ENCODE results near the gene SYNJ2. TPM values are rescaled to one million over a fixed set of nuclear protein-coding genes. Genes with fewer than 3 reads are reported as not detected.

SYNJ2 gene
- total and polyA plus RNA-seq, 7 donors: 2.6 to 30.2 (median 6.1) TPM

DNA sequence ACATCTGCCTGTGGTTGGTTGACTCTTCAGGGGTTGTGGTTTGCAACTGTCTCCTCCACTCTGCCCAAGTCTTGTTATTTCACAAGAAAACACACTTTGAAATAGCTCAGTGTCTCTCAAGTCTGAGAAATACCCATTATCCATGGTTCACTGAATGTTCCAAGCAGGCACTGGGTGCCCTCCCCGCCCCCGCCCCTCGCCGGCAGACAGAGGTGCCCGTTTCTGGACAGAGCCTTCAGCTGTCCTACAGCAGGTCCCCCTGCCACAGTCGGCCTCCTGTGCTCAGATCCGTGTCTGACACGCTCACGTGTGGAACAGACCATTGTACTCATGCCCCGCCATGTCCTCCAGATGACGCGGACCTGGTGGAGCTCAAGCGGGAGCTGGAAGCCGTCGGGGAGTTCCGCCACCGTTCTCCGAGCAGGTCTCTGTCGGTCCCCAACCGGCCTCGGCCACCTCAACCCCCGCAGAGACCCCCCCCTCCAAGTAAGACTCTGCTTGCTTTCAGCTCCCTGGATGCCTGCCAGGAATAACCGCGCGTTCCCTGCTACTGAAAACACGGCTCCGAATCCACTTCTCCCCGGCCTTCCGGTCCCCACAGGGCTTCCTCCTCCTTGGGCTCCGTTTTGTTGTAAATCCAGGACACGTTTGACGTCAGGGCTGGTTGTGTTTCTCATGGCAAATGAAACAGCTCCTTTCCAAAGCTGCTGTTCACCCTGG, 105.0 kb downstream of the SYNJ2 start:
- no peak overlapping the region for H3K27ac ChIP-seq

GRCh38 chr6:158087224-158087867, 105.7 kb downstream of the SYNJ2 start:
- no peaks in the 10 kb centered on the region for H3K27me3 ChIP-seq (ENCODE audit: insufficient read depth in 3 of 3, low read length in 2 of 3)
- intact Hi-C loops (cut with DNase I): no loop called here
- WGBS, 3 donors: 87 to 89% (median 88%) methylated on average over 14 of the region's 14 CpGs
- H3K4me1 ChIP-seq: no peaks in the 10 kb centered on the region
- no peak overlapping the region for H3K4me3 ChIP-seq
- ATAC-seq (no peak), DNase-seq (no peak)
- no peaks in the 10 kb centered on the region for H3K9me3 ChIP-seq
- no peak overlapping the region for H3K27ac ChIP-seq
- TF ChIP-seq, protein P1, sequence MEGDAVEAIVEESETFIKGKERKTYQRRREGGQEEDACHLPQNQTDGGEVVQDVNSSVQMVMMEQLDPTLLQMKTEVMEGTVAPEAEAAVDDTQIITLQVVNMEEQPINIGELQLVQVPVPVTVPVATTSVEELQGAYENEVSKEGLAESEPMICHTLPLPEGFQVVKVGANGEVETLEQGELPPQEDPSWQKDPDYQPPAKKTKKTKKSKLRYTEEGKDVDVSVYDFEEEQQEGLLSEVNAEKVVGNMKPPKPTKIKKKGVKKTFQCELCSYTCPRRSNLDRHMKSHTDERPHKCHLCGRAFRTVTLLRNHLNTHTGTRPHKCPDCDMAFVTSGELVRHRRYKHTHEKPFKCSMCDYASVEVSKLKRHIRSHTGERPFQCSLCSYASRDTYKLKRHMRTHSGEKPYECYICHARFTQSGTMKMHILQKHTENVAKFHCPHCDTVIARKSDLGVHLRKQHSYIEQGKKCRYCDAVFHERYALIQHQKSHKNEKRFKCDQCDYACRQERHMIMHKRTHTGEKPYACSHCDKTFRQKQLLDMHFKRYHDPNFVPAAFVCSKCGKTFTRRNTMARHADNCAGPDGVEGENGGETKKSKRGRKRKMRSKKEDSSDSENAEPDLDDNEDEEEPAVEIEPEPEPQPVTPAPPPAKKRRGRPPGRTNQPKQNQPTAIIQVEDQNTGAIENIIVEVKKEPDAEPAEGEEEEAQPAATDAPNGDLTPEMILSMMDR (IDR thresholded peaks at IDR 0.05): no peak
- peaks cover 4 to 45% of the 10 kb centered on the region in 2 donors for H3K36me3 ChIP-seq (ENCODE audit: insufficient read depth in 1 of 2, low read depth in 1 of 2)

More for the DNA sequence above, 105.0 kb downstream of the SYNJ2 start:
- TF ChIP-seq, protein P1 (IDR thresholded peaks at IDR 0.05): no peak
- Histone ChIP-seq H3K9me3 (no peaks in the 10 kb centered on the region), H3K36me3 (ENCODE audit: insufficient read depth in 1 of 2, low read depth in 1 of 2) (peaks cover 4 to 46% of the 10 kb centered on the region in 2 donors), H3K4me3 (no peak overlapping the region), H3K27me3 (ENCODE audit: insufficient read depth in 3 of 3, low read length in 2 of 3) (no peaks in the 10 kb centered on the region), H3K4me1 (no peaks in the 10 kb centered on the region)
- no peak for ATAC-seq
- 84 to 88% (median 85%) methylated on average over 32 of the region's 32 CpGs for WGBS, 3 donors
- no peak for DNase-seq
- intact Hi-C loops (cut with DNase I): no loop called here

- peaks cover 2 to 63% of the 10 kb centered on the region in 2 donors for H3K36me3 ChIP-seq (ENCODE audit: insufficient read depth in 1 of 2, low read depth in 1 of 2)
- no peaks in the 10 kb centered on the region for H3K4me1 ChIP-seq
- 80 to 87% (median 86%) methylated on average over 9 of the region's 9 CpGs for WGBS, 3 donors
- intact Hi-C loops (cut with DNase I): no loop called here
- no peaks in the 10 kb centered on the region for H3K27me3 ChIP-seq (ENCODE audit: insufficient read depth in 3 of 3, low read length in 2 of 3)
- TF ChIP-seq, protein P1 (IDR thresholded peaks at IDR 0.05): no peak
- H3K4me3 ChIP-seq: no peak overlapping the region
- no peak for DNase-seq
- no peak for ATAC-seq
- no peaks in the 10 kb centered on the region for H3K9me3 ChIP-seq
- H3K27ac ChIP-seq: no peak overlapping the region
Observed at GRCh38 chr6:158092806-158093205, 111.1 kb downstream of the SYNJ2 start.

DNA sequence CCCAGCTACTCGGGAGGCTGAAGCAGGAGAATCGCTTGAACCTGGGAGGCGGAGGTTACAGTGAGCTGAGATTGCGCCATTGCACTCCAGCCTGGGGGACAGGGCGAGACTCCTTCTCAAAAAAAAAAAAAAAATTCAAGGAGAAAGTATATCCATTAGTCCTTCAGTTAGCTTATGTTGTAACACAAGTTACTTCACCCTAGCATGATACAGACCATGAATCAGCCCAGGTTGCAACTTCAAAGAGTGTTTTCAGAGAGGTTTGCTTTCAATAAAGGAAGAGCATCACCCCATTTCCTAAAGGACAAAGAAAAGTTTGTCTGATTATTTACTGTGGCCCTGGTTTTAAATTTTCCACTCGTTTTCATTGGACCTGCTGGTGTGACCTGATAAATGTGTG, 113.4 kb downstream of the SYNJ2 start:
- WGBS, 3 donors: 86 to 96% (median 95%) methylated on average over 6 of the region's 6 CpGs
- H3K4me3 ChIP-seq: no peak overlapping the region
- TF ChIP-seq, protein P1 (IDR thresholded peaks at IDR 0.05): no peak
- no peaks in the 10 kb centered on the region for H3K27me3 ChIP-seq (ENCODE audit: insufficient read depth in 3 of 3, low read length in 2 of 3)
- peak in 1 of 4 donors; percentile 53 for ATAC-seq
- no peaks in the 10 kb centered on the region for H3K4me1 ChIP-seq
- peaks cover 2 to 62% of the 10 kb centered on the region in 2 donors for H3K36me3 ChIP-seq (ENCODE audit: insufficient read depth in 1 of 2, low read depth in 1 of 2)
- intact Hi-C loops (cut with DNase I): no loop called here
- no peak overlapping the region for H3K27ac ChIP-seq
- no peaks in the 10 kb centered on the region for H3K9me3 ChIP-seq
- no peak for DNase-seq
